Activated CD4-positive, alpha-beta T cell treated with anti-CD3 and anti-CD28 coated beads for 36 hours (primary cell): ENCODE measurements around the gene PPP1R27. TPM values are rescaled to one million over a fixed set of nuclear protein-coding genes. Genes with fewer than 3 reads are reported as not detected.

ENCODE experiments used
- ATAC-seq: fragments of 200-7000 bp; cut with Tn5 transposase; one replicate; pipeline ENCODE4 v1.10.0; 2021; ENCODE audit warnings: mild to moderate bottlenecking, moderate library complexity
- CTCF ChIA-PET: fragments of 350-600 bp; sonication (Branson Sonifier 250); formaldehyde crosslinking; loops from one replicate; lab custom pipeline; 2021; ENCODE audit warnings: antibody characterized with exemption; lab: Charles Lee
- POLR2A ChIA-PET: fragments of 350-600 bp; sonication (Branson Sonifier 250); formaldehyde crosslinking; loops from one replicate; lab custom pipeline; 2021; ENCODE audit warnings: antibody characterized with exemption, inconsistent platforms; lab: Charles Lee
- DNase-seq: peaks from one replicate; pipeline ENCODE4 v3.0.0-alpha.2; 2020
- H3K27ac Mint-ChIP-seq: one replicate; pipeline ENCODE4 v1.8.0; 2021; ENCODE audit warnings: mixed read lengths
- H3K27me3 Mint-ChIP-seq: one replicate; pipeline ENCODE4 v1.8.0; 2021; ENCODE audit warnings: mixed read lengths
- H3K36me3 Mint-ChIP-seq: one replicate; pipeline ENCODE4 v1.8.0; 2021; ENCODE audit warnings: low read depth, mixed read lengths
- H3K4me1 Mint-ChIP-seq: one replicate; pipeline ENCODE4 v1.8.0; 2021; ENCODE audit warnings: mixed read lengths
- H3K4me3 Mint-ChIP-seq: one replicate; pipeline ENCODE4 v1.8.0; 2021; ENCODE audit warnings: mild to moderate bottlenecking, moderate library complexity, mixed read lengths
- H3K9me3 Mint-ChIP-seq: one replicate; pipeline ENCODE4 v1.8.0; 2021; ENCODE audit warnings: low read depth, mixed read lengths
- intact Hi-C, 2 experiments: fragments of 100-400 bp; cut with DNase I in 1 of 2; cut with micrococcal nuclease in 1 of 2; formaldehyde crosslinking; loops; one replicate each; pipeline versions ENCODE4 v1.14.2 to v1.15.1; 2022 to 2024; cut with DNase I, micrococcal nuclease
- total RNA-seq, 2 experiments: library from RNA; stranded (reverse); gene quantifications; one replicate each; pipeline ENCODE4 v1.2.3, GENCODE V29; 2021

The PPP1R27 gene
- total RNA-seq, 2 experiments from 2014 or later: not detected

- ATAC-seq (no peak), DNase-seq (no peak)
- ChIA-PET POLR2A (interaction anchor here (0.5 kb wide), 1 partner anchor 89 kb away, joined by 3 read pairs; no protein-coding TSS in a partner anchor), CTCF (interaction anchor here (0.5 kb wide), 1 partner anchor 57 kb away, joined by 4 read pairs; no protein-coding TSS in a partner anchor)
- no peak overlapping the region for H3K4me3 Mint-ChIP-seq
- H3K27me3 Mint-ChIP-seq: peaks cover 12% of the 10 kb centered on the region
- intact Hi-C loops: no loop called here
- no peaks in the 10 kb centered on the region for H3K4me1 Mint-ChIP-seq
- no peaks in the 10 kb centered on the region for H3K9me3 Mint-ChIP-seq
- H3K36me3 Mint-ChIP-seq: no peaks in the 10 kb centered on the region
- no peak overlapping the region for H3K27ac Mint-ChIP-seq
Observed at GRCh38 chr17:81814748-81815645, 19.9 kb downstream of the PPP1R27 start.

- no peaks in the 10 kb centered on the region for H3K4me1 Mint-ChIP-seq
- CTCF ChIA-PET: interaction anchor here (0.5 kb wide), 1 partner anchor 58 kb away, joined by 4 read pairs; no protein-coding TSS in a partner anchor
- H3K9me3 Mint-ChIP-seq: no peaks in the 10 kb centered on the region
- H3K27me3 Mint-ChIP-seq: peaks cover 18% of the 10 kb centered on the region
- ATAC-seq (no peak), DNase-seq (no peak)
- intact Hi-C loops: no loop called here
- H3K27ac Mint-ChIP-seq: no peak overlapping the region
- no peaks in the 10 kb centered on the region for H3K36me3 Mint-ChIP-seq
- no peak overlapping the region for H3K4me3 Mint-ChIP-seq
- POLR2A ChIA-PET: interaction anchor here (0.6 kb wide), 1 partner anchor 148 kb away, joined by 3 read pairs; no protein-coding TSS in a partner anchor
Observed at GRCh38 chr17:81813861-81814683, 20.8 kb downstream of the PPP1R27 start.

- DNase-seq: no peak
- Mint-ChIP-seq H3K4me3 (no peak overlapping the region), H3K9me3 (no peaks in the 10 kb centered on the region), H3K27ac (no peak overlapping the region), H3K27me3 (peaks cover 20% of the 10 kb centered on the region), H3K36me3 (no peaks in the 10 kb centered on the region), H3K4me1 (no peaks in the 10 kb centered on the region)
- ChIA-PET POLR2A (no interaction called here), CTCF (interaction anchor here (0.7 kb wide), 1 partner anchor 72 kb away, joined by 4 read pairs; no protein-coding TSS in a partner anchor)
- intact Hi-C loops: no loop called here
- no peak for ATAC-seq
Observed at GRCh38 chr17:81813371-81813684, 21.5 kb downstream of the PPP1R27 start.

- Mint-ChIP-seq H3K36me3 (no peaks in the 10 kb centered on the region), H3K27me3 (peaks cover 20% of the 10 kb centered on the region), H3K4me1 (no peaks in the 10 kb centered on the region), H3K4me3 (no peak overlapping the region), H3K9me3 (no peaks in the 10 kb centered on the region), H3K27ac (no peak overlapping the region)
- intact Hi-C loops: no loop called here
- ChIA-PET CTCF (interaction anchor here (0.7 kb wide), 1 partner anchor 71 kb away, joined by 4 read pairs; no protein-coding TSS in a partner anchor), POLR2A (no interaction called here)
- DNase-seq (no peak), ATAC-seq (no peak)
Observed at GRCh38 chr17:81812571-81813370, 22.1 kb downstream of the PPP1R27 start.

- CTCF ChIA-PET: no interaction called here
- Mint-ChIP-seq H3K27ac (no peak overlapping the region), H3K4me1 (no peaks in the 10 kb centered on the region), H3K27me3 (peaks cover 18% of the 10 kb centered on the region), H3K36me3 (no peaks in the 10 kb centered on the region), H3K9me3 (no peaks in the 10 kb centered on the region), H3K4me3 (no peak overlapping the region)
- no peak for ATAC-seq
- DNase-seq: no peak
- POLR2A ChIA-PET: no interaction called here
- intact Hi-C loops: no loop called here
Observed at GRCh38 chr17:81811705-81812570, 22.9 kb downstream of the PPP1R27 start.

- H3K27me3 Mint-ChIP-seq: peaks cover 16% of the 10 kb centered on the region
- ATAC-seq: no peak
- POLR2A ChIA-PET: no interaction called here
- intact Hi-C loops: no loop called here
- no peak overlapping the region for H3K27ac Mint-ChIP-seq
- no peaks in the 10 kb centered on the region for H3K4me1 Mint-ChIP-seq
- DNase-seq: no peak
- no peaks in the 10 kb centered on the region for H3K9me3 Mint-ChIP-seq
- CTCF ChIA-PET: no interaction called here
- H3K4me3 Mint-ChIP-seq: no peak overlapping the region
- no peaks in the 10 kb centered on the region for H3K36me3 Mint-ChIP-seq
Observed at GRCh38 chr17:81810892-81811704, 23.8 kb downstream of the PPP1R27 start.

GRCh38 chr17:81810476-81810875 is 24.4 kb downstream of the PPP1R27 start:
- POLR2A ChIA-PET: no interaction called here
- intact Hi-C loops: no loop called here
- Mint-ChIP-seq H3K36me3 (no peaks in the 10 kb centered on the region), H3K27me3 (peaks cover 15% of the 10 kb centered on the region), H3K27ac (no peak overlapping the region), H3K9me3 (no peaks in the 10 kb centered on the region), H3K4me1 (no peaks in the 10 kb centered on the region), H3K4me3 (no peak overlapping the region)
- CTCF ChIA-PET: no interaction called here
- ATAC-seq: no peak
- DNase-seq: no peak

GRCh38 chr17:81809556-81809998 is 25.3 kb downstream of the PPP1R27 start:
- Mint-ChIP-seq H3K27ac (no peak overlapping the region), H3K4me1 (no peaks in the 10 kb centered on the region), H3K27me3 (peaks cover 15% of the 10 kb centered on the region), H3K36me3 (no peaks in the 10 kb centered on the region), H3K9me3 (no peaks in the 10 kb centered on the region), H3K4me3 (no peak overlapping the region)
- POLR2A ChIA-PET: no interaction called here
- ATAC-seq (no peak), DNase-seq (no peak)
- intact Hi-C loops: no loop called here
- CTCF ChIA-PET: no interaction called here

GRCh38 chr17:81808778-81809555 is 25.9 kb downstream of the PPP1R27 start:
- intact Hi-C loops: no loop called here
- ATAC-seq (no peak), DNase-seq (peak; percentile 32)
- POLR2A ChIA-PET: no interaction called here
- Mint-ChIP-seq H3K9me3 (no peaks in the 10 kb centered on the region), H3K36me3 (no peaks in the 10 kb centered on the region), H3K27me3 (peaks cover 15% of the 10 kb centered on the region), H3K27ac (no peak overlapping the region), H3K4me1 (no peaks in the 10 kb centered on the region), H3K4me3 (peak overlapping the region; percentile 8)
- CTCF ChIA-PET: no interaction called here
